HepG2 (cell line): ENCODE data around the gene ANXA2. TPM values are rescaled to one million over a fixed set of nuclear protein-coding genes. Genes with fewer than 3 reads are reported as not detected.

Source experiments
- ATF1 ChIP-seq: IDR thresholded peaks from 2 replicates; pipeline ENCODE4 v1.6.1; 2016; ENCODE audit warnings: mild to moderate bottlenecking, control low read depth
- FOXJ3 ChIP-seq: sonication (generic); formaldehyde crosslinking; IDR thresholded peaks from 2 replicates; pipeline ENCODE4 v1.4.0; 2020; ENCODE audit warnings: missing genetic modification reagents, mild to moderate bottlenecking, borderline replicate concordance
- KLF9 ChIP-seq: IDR thresholded peaks from 2 replicates; pipeline ENCODE4 v1.6.1; 2016; ENCODE audit warnings: low read depth
- MAF1 ChIP-seq: sonication (generic); formaldehyde crosslinking; IDR thresholded peaks from 2 replicates; pipeline ENCODE4 v1.5.0; 2020; ENCODE audit warnings: missing genetic modification reagents, borderline replicate concordance
- MAFK ChIP-seq, 2 experiments: IDR thresholded peaks in 1 of 2; conservative IDR thresholded peaks in 1 of 2; 2 replicates each; pipeline ENCODE4 v1.6.1; 2011; ENCODE audit warnings: improper control_type of control experiment in 2 of 2, low read length in 2 of 2
- NR2F6 ChIP-seq, 2 experiments: IDR thresholded peaks; 2 replicates each; pipeline ENCODE4 v1.6.1; 2016; ENCODE audit warnings: antibody characterized with exemption in 1 of 2, mild to moderate bottlenecking in 1 of 2
- RBM22 ChIP-seq: fragments of 200-400 bp; formaldehyde crosslinking; optimal IDR thresholded peaks from 2 replicates; pipeline ENCODE3; 2017; ENCODE audit warnings: mild to moderate bottlenecking, low read length, moderate library complexity
- SMC3 ChIP-seq: IDR thresholded peaks from 2 replicates; pipeline ENCODE4 v1.6.1; 2011; ENCODE audit warnings: low read length, improper control_type of control experiment
- TARDBP ChIP-seq: sonication (generic); formaldehyde crosslinking; IDR thresholded peaks from 2 replicates; pipeline ENCODE4 v1.8.0; 2022; ENCODE audit warnings: mild to moderate bottlenecking, missing genetic modification reagents
- ZNF558 ChIP-seq: sonication (generic); formaldehyde crosslinking; IDR thresholded peaks from 2 replicates; pipeline ENCODE4 v1.9.0; 2022; ENCODE audit warnings: mild to moderate bottlenecking, missing genetic modification reagents, borderline replicate concordance
- ZNF577 ChIP-seq: sonication (generic); formaldehyde crosslinking; IDR thresholded peaks from 2 replicates; pipeline ENCODE4 v1.4.0; 2020; ENCODE audit warnings: mild to moderate bottlenecking, low read depth, missing genetic modification reagents, borderline replicate concordance
- ZNF790 ChIP-seq: sonication (generic); formaldehyde crosslinking; IDR thresholded peaks from 2 replicates; pipeline ENCODE4 v1.8.0; 2022; ENCODE audit warnings: missing genetic modification reagents, mild to moderate bottlenecking, borderline replicate concordance
- polyA plus RNA-seq, 8 experiments: library from polyadenylated mRNA; depleted of rRNA in 3 of 8; stranded (reverse) in 7 of 8; unstranded in 1 of 8; fragments of >200 nt; fragmentation: Illumina TruSeq in 4 of 8; extraction: Trizol in 4 of 8; gene quantifications; 2 replicates each; pipeline versions ENCODE4 v1.2.1 to v1.2.3, GENCODE V29; 2011 to 2016; ENCODE audit warnings: low read depth in 4 of 8, missing spikeins in 1 of 8, mixed read lengths in 1 of 8; ENCODE audit not compliant: insufficient read depth in 1 of 8
- total RNA-seq, 5 experiments: library from RNA; depleted of rRNA; stranded (reverse); fragments of >200 nt; fragmentation: Illumina TruSeq; extraction: Trizol; gene quantifications; 2 replicates each; pipeline ENCODE4 v1.2.3, GENCODE V29; 2016; ENCODE audit warnings: low read depth in 1 of 5
- TF ChIP-seq, protein P1 (sequence below): IDR thresholded peaks from 2 replicates; pipeline ENCODE4 v1.6.1; 2016; ENCODE audit warnings: missing compliant biosample characterization, missing genetic modification reagents, borderline replicate concordance
- TF ChIP-seq, protein P2 (sequence below): sonication (generic); formaldehyde crosslinking; conservative IDR thresholded peaks from 2 replicates; pipeline ENCODE4 v1.8.0; 2022; ENCODE audit warnings: low read depth, missing genetic modification reagents
- TF ChIP-seq, protein P3 (sequence below): sonication (generic); formaldehyde crosslinking; IDR thresholded peaks from 2 replicates; pipeline ENCODE4 v1.9.0; 2021; ENCODE audit warnings: missing genetic modification reagents, borderline replicate concordance
- TF ChIP-seq, protein P4 (sequence below): sonication (generic); formaldehyde crosslinking; IDR thresholded peaks from 2 replicates; pipeline ENCODE4 v1.5.0; 2020; ENCODE audit warnings: mild to moderate bottlenecking, missing genetic modification reagents, moderate library complexity
- TF ChIP-seq, protein P5 (sequence below): sonication (generic); formaldehyde crosslinking; IDR thresholded peaks from 2 replicates; pipeline ENCODE4 v1.4.0; 2020; ENCODE audit warnings: missing genetic modification reagents
- TF ChIP-seq, protein P6 (sequence below): sonication (generic); formaldehyde crosslinking; IDR thresholded peaks from 2 replicates; pipeline ENCODE4 v1.4.0; 2020; ENCODE audit warnings: missing genetic modification reagents
- TF ChIP-seq, protein P7 (sequence below): sonication (generic); formaldehyde crosslinking; IDR thresholded peaks from 2 replicates; pipeline ENCODE4 v1.4.0; 2020; ENCODE audit warnings: mild to moderate bottlenecking, missing genetic modification reagents

Gene ANXA2
- total and polyA plus RNA-seq, 2 of the 13 experiments (the other 11 are each of a cell fraction or from before 2014, with no cell fraction given), result 196 to 613 TPM

DNA sequence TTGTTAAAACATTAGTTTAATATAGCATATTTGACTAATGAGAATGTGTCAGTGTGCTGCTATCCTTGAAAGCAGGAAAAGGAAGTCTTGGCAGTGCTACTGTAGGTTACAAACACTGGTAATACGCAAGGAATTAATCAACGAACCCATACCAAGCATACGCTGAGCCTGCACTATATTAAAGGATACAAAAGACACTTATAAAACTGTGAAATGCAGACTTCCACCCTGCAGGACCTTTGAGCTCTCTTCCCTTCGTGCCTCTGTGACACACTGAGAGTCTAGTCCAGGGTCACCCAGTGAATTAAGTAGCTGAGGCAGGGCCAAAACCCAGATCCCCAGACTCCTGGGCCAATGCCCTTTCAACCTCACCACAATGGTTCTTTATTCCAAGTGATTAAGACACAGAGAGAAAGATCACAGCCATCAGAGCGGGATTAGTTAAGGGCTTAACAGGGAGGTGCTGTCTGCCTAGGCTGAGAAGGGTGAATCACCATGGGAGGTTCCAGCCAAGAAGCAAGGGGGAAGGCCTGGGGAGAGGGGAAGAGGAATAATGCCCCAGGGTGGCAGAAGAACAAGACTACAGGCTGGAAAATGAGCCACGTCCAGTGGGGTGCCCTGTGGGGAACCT is 6.8 kb downstream of the ANXA2 start (continued):
- TF ChIP-seq, protein P1, sequence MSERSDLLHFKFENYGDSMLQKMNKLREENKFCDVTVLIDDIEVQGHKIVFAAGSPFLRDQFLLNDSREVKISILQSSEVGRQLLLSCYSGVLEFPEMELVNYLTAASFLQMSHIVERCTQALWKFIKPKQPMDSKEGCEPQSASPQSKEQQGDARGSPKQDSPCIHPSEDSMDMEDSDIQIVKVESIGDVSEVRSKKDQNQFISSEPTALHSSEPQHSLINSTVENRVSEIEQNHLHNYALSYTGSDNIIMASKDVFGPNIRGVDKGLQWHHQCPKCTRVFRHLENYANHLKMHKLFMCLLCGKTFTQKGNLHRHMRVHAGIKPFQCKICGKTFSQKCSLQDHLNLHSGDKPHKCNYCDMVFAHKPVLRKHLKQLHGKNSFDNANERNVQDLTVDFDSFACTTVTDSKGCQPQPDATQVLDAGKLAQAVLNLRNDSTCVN (CRISPR knock-in tag), result no peak
- TF ChIP-seq ZNF577 (CRISPR knock-in tag) (no peak), NR2F6 (IDR thresholded peaks at IDR 0.05) (peak; percentile 44; the same call in 1 of the 2 replicates), NR2F6 (CRISPR knock-in tag; IDR thresholded peaks at IDR 0.05) (no peak), TARDBP (no peak), SMC3 (no peak), MAF1 (no peak), ATF1 (no peak), FOXJ3 (no peak), MAFK (conservative IDR thresholded peaks at IDR 0.05 in 1 of 2, IDR thresholded peaks at IDR 0.05 in 1 of 2; ENCODE audit: low read length in 2 of 2) (0 out of 4 replicates have a peak, but pooled peaks of 1 of the 2 experiments have one; percentile 16), ZNF558 (no peak), RBM22 (no peak), KLF9 (CRISPR knock-in tag) (no peak), ZNF790 (CRISPR knock-in tag) (no peak)
- TF ChIP-seq, protein P2, sequence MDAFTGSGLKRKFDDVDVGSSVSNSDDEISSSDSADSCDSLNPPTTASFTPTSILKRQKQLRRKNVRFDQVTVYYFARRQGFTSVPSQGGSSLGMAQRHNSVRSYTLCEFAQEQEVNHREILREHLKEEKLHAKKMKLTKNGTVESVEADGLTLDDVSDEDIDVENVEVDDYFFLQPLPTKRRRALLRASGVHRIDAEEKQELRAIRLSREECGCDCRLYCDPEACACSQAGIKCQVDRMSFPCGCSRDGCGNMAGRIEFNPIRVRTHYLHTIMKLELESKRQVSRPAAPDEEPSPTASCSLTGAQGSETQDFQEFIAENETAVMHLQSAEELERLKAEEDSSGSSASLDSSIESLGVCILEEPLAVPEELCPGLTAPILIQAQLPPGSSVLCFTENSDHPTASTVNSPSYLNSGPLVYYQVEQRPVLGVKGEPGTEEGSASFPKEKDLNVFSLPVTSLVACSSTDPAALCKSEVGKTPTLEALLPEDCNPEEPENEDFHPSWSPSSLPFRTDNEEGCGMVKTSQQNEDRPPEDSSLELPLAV (CRISPR knock-in tag), result no peak
- TF ChIP-seq, protein P3, sequence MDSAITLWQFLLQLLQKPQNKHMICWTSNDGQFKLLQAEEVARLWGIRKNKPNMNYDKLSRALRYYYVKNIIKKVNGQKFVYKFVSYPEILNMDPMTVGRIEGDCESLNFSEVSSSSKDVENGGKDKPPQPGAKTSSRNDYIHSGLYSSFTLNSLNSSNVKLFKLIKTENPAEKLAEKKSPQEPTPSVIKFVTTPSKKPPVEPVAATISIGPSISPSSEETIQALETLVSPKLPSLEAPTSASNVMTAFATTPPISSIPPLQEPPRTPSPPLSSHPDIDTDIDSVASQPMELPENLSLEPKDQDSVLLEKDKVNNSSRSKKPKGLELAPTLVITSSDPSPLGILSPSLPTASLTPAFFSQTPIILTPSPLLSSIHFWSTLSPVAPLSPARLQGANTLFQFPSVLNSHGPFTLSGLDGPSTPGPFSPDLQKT (CRISPR knock-in tag), result no peak
- TF ChIP-seq, protein P4, sequence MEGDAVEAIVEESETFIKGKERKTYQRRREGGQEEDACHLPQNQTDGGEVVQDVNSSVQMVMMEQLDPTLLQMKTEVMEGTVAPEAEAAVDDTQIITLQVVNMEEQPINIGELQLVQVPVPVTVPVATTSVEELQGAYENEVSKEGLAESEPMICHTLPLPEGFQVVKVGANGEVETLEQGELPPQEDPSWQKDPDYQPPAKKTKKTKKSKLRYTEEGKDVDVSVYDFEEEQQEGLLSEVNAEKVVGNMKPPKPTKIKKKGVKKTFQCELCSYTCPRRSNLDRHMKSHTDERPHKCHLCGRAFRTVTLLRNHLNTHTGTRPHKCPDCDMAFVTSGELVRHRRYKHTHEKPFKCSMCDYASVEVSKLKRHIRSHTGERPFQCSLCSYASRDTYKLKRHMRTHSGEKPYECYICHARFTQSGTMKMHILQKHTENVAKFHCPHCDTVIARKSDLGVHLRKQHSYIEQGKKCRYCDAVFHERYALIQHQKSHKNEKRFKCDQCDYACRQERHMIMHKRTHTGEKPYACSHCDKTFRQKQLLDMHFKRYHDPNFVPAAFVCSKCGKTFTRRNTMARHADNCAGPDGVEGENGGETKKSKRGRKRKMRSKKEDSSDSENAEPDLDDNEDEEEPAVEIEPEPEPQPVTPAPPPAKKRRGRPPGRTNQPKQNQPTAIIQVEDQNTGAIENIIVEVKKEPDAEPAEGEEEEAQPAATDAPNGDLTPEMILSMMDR (CRISPR knock-in tag), result no peak
- TF ChIP-seq, protein P5, sequence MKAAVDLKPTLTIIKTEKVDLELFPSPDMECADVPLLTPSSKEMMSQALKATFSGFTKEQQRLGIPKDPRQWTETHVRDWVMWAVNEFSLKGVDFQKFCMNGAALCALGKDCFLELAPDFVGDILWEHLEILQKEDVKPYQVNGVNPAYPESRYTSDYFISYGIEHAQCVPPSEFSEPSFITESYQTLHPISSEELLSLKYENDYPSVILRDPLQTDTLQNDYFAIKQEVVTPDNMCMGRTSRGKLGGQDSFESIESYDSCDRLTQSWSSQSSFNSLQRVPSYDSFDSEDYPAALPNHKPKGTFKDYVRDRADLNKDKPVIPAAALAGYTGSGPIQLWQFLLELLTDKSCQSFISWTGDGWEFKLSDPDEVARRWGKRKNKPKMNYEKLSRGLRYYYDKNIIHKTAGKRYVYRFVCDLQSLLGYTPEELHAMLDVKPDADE, result no peak
- TF ChIP-seq, protein P6, sequence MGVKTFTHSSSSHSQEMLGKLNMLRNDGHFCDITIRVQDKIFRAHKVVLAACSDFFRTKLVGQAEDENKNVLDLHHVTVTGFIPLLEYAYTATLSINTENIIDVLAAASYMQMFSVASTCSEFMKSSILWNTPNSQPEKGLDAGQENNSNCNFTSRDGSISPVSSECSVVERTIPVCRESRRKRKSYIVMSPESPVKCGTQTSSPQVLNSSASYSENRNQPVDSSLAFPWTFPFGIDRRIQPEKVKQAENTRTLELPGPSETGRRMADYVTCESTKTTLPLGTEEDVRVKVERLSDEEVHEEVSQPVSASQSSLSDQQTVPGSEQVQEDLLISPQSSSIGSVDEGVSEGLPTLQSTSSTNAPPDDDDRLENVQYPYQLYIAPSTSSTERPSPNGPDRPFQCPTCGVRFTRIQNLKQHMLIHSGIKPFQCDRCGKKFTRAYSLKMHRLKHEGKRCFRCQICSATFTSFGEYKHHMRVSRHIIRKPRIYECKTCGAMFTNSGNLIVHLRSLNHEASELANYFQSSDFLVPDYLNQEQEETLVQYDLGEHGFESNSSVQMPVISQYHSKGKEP (CRISPR knock-in tag), result no peak
- TF ChIP-seq, protein P7, sequence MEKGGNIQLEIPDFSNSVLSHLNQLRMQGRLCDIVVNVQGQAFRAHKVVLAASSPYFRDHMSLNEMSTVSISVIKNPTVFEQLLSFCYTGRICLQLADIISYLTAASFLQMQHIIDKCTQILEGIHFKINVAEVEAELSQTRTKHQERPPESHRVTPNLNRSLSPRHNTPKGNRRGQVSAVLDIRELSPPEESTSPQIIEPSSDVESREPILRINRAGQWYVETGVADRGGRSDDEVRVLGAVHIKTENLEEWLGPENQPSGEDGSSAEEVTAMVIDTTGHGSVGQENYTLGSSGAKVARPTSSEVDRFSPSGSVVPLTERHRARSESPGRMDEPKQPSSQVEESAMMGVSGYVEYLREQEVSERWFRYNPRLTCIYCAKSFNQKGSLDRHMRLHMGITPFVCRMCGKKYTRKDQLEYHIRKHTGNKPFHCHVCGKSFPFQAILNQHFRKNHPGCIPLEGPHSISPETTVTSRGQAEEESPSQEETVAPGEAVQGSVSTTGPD (CRISPR knock-in tag), result no peak
